Hepatocyte (in vitro differentiated cells): Measurements from ENCODE around the gene FAM43B. TPM values are rescaled to one million over a fixed set of nuclear protein-coding genes. Genes with fewer than 3 reads are reported as not detected.

Experiments used
- DNase-seq: peaks from one replicate; pipeline ENCODE4 v3.0.0-alpha.2; 2016; ENCODE audit warnings: low spot score
- H2AFZ ChIP-seq: fragments of 200-600 bp; sonication (generic); 2 replicates; pipeline ENCODE4 v1.6.0; 2016; ENCODE audit warnings: antibody characterized with exemption, mild to moderate bottlenecking
- H3K27ac ChIP-seq: fragments of 200-600 bp; sonication (generic); 2 replicates; pipeline ENCODE4 v1.5.1; 2016; ENCODE audit warnings: mild to moderate bottlenecking
- H3K27me3 ChIP-seq: fragments of 200-600 bp; sonication (generic); 2 replicates; pipeline ENCODE4 v1.6.1; 2016
- H3K36me3 ChIP-seq: fragments of 200-600 bp; sonication (generic); replicated peaks from 2 replicates; pipeline ENCODE4 v1.5.1; 2016; ENCODE audit warnings: low read depth; ENCODE audit not compliant: insufficient read depth
- H3K4me1 ChIP-seq: fragments of 200-600 bp; sonication (generic); 2 replicates; pipeline ENCODE4 v1.5.1; 2016; ENCODE audit warnings: mild to moderate bottlenecking, moderate library complexity; ENCODE audit not compliant: insufficient read depth
- H3K4me2 ChIP-seq: fragments of 200-600 bp; sonication (generic); 2 replicates; pipeline ENCODE4 v1.6.0; 2016
- H3K4me3 ChIP-seq: fragments of 200-600 bp; sonication (generic); 2 replicates; pipeline ENCODE4 v1.5.1; 2016; ENCODE audit warnings: mild to moderate bottlenecking
- H3K79me2 ChIP-seq: fragments of 200-600 bp; sonication (generic); 2 replicates; pipeline ENCODE4 v1.6.0; 2017; ENCODE audit warnings: mild to moderate bottlenecking
- H3K9me2 ChIP-seq: fragments of 200-600 bp; sonication (generic); replicated peaks from 2 replicates; pipeline ENCODE4 v1.6.0; 2017; ENCODE audit warnings: mild to moderate bottlenecking; ENCODE audit not compliant: insufficient read depth
- H3K9me3 ChIP-seq: fragments of 200-600 bp; sonication (generic); 2 replicates; pipeline ENCODE4 v1.5.1; 2016; ENCODE audit warnings: low read depth, mild to moderate bottlenecking
- H4K20me1 ChIP-seq: fragments of 200-600 bp; sonication (generic); 2 replicates; pipeline ENCODE4 v1.6.0; 2016; ENCODE audit warnings: mild to moderate bottlenecking; ENCODE audit not compliant: insufficient read depth, poor library complexity, severe bottlenecking
- EZH2 ChIP-seq: fragments of 200-600 bp; sonication (generic); IDR thresholded peaks from 2 replicates; pipeline ENCODE4 v1.6.1; 2016; ENCODE audit warnings: antibody characterized with exemption, mild to moderate bottlenecking, borderline replicate concordance
- EZH2phosphoT487 ChIP-seq: fragments of 200-600 bp; sonication (generic); IDR thresholded peaks from one replicate; pipeline ENCODE4 v1.6.1; 2018; ENCODE audit warnings: antibody characterized with exemption, mild to moderate bottlenecking, low read depth, moderate library complexity; ENCODE audit not compliant: unreplicated experiment, severe bottlenecking
- WGBS: methylation state at CpG from one replicate; pipeline ENCODE4 v1.1.6; 2016; ENCODE audit warnings: low lambda C conversion rate; ENCODE audit errors: missing lambda C conversion rate; 5-methylcytosine and 5-hydroxymethylcytosine counted together
- polyA plus RNA-seq: library from polyadenylated mRNA; unstranded; fragments of >200 nt; fragmentation: Nextera tagmentation; extraction: Ambion mirVana; gene quantifications from 2 replicates; pipeline ENCODE4 v1.2.1, GENCODE V29; 2016
- total RNA-seq: library from RNA; depleted of rRNA; stranded (reverse); fragments of >200 nt; gene quantifications from 2 replicates; pipeline ENCODE4 v1.2.3, GENCODE V29; 2014
- TF ChIP-seq, protein P1 (sequence below): fragments of 200-600 bp; sonication (generic); IDR thresholded peaks from 2 replicates; pipeline ENCODE4 v1.5.1; 2016; ENCODE audit warnings: antibody characterized with exemption, mild to moderate bottlenecking; ENCODE audit not compliant: poor library complexity

The FAM43B gene, protein sequence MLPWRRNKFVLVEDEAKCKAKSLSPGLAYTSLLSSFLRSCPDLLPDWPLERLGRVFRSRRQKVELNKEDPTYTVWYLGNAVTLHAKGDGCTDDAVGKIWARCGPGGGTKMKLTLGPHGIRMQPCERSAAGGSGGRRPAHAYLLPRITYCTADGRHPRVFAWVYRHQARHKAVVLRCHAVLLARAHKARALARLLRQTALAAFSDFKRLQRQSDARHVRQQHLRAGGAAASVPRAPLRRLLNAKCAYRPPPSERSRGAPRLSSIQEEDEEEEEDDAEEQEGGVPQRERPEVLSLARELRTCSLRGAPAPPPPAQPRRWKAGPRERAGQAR
- total RNA-seq (0.10 and 0.28 TPM in 2 replicates), polyA plus RNA-seq (0.81 and 1.3 TPM in 2 replicates)

DNA sequence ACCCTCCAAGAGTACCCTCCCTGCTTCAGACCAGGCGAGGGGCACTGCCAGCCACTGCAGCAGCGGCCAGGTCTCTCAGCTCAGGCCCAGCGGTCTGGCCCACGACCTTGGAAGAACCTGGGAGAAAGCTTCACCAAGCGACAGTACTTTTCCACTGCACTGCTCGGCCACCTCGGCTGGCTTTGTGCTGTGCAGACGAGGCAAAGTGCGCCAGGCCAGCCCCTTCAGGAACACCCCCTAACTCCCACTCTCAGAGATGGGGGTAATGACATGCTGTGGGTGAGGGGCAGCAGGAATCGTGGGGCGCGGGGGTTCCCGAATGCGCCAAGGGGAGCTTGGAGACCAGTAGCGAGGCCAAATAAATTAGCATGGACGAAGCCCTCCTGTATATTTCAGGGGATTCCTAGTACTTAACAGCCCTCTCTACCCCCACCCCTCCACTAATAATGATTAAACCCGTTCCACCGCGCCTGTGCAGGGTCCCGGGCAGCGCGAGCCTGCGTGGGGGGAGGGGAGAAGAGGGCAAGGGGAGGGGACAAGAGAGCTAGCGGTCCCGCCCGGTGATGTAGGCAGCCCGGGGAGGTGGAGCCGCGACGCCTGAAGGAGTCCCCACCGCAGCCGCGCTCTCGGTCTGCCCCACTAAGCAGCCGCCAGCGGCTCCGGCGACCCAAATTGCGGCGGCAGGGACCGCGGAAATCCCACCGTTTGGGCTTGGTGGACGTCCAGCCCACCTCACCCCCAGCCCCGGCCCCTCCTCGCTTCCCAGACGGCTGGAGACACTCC lies at the start of gene FAM43B:
Gene FAM43B, plus strand, starts transcription at position 629 of the 783 bp plus-strand sequence. CDS start 401 bp downstream, outside the sequence.
- Histone ChIP-seq H3K36me3 (no peaks in the 10 kb centered on the region), H3K9me3 (no peaks in the 10 kb centered on the region), H2AFZ (peak within 1 kb of the TSS; percentile 57), H3K27ac (no peak within 1 kb of the TSS), H3K9me2 (no peaks in the 10 kb centered on the region), H3K79me2 (no peaks in the 10 kb centered on the region), H3K4me2 (peak within 1 kb of the TSS; percentile 94), H4K20me1 (no peaks in the 10 kb centered on the region), H3K27me3 (peaks cover 69% of the 10 kb centered on the region), H3K4me1 (peaks cover 16% of the 10 kb centered on the region), H3K4me3 (peak within 1 kb of the TSS; percentile 36)
- 4% methylated on average over 35 of the region's 47 CpGs for WGBS
- peak; percentile 80 for DNase-seq
- TF ChIP-seq, protein P1, sequence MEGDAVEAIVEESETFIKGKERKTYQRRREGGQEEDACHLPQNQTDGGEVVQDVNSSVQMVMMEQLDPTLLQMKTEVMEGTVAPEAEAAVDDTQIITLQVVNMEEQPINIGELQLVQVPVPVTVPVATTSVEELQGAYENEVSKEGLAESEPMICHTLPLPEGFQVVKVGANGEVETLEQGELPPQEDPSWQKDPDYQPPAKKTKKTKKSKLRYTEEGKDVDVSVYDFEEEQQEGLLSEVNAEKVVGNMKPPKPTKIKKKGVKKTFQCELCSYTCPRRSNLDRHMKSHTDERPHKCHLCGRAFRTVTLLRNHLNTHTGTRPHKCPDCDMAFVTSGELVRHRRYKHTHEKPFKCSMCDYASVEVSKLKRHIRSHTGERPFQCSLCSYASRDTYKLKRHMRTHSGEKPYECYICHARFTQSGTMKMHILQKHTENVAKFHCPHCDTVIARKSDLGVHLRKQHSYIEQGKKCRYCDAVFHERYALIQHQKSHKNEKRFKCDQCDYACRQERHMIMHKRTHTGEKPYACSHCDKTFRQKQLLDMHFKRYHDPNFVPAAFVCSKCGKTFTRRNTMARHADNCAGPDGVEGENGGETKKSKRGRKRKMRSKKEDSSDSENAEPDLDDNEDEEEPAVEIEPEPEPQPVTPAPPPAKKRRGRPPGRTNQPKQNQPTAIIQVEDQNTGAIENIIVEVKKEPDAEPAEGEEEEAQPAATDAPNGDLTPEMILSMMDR = no peak

DNA sequence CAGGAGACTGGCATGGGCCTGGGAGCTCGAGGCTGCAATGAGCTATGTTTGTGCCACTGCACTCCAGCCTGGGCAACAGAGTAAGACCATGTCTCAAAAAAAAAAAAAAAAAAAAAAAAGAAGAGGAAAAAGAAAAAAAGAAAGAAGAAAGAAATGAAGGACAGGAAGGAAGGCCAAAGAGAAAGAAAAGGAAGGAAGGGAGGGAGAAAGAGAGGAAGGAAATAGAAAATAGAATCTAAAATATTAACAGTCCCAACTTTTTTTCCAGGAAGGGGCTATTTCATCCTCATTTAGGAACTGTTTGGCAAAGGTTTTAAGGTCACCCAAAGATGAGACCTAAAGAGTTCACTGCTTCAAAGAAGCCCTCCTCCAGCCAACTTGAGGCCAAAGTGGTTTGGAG lies 46.9 kb upstream of the FAM43B start:
- no peak for DNase-seq
- peaks cover 15% of the 10 kb centered on the region for H4K20me1 ChIP-seq
- WGBS = 100% methylated on average over 1 of the region's 1 CpG
- TF ChIP-seq EZH2 = no peak
- TF ChIP-seq, protein P1 = no peak
- no peak for TF ChIP-seq EZH2phosphoT487
- H3K9me3 ChIP-seq = no peaks in the 10 kb centered on the region
- H3K27me3 ChIP-seq = no peaks in the 10 kb centered on the region
- no peak overlapping the region for H3K4me3 ChIP-seq
- peaks cover 14% of the 10 kb centered on the region for H3K4me1 ChIP-seq
- H3K36me3 ChIP-seq = no peaks in the 10 kb centered on the region
- peak overlapping the region; percentile 89 for H3K4me2 ChIP-seq
- H3K79me2 ChIP-seq = peaks cover 41% of the 10 kb centered on the region
- H2AFZ ChIP-seq = no peak overlapping the region
- H3K9me2 ChIP-seq = no peaks in the 10 kb centered on the region
- H3K27ac ChIP-seq = no peak overlapping the region

DNA sequence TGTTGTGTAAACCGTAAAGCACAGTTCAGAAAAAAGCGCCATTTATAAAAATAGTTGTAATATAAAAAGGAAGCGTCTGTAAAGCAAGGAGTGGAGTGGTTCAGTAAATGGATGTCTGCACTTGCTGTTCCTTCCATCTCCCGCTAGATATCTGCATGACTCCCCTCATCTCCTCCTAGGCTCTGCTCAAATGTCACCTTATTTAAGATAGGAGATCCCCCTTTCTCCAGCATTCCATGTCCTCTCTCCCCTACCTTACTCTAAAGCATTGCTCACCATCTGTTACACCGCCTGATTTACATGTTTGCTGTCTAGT lies 45.2 kb upstream of the FAM43B start:
- Histone ChIP-seq H3K9me2 (no peaks in the 10 kb centered on the region), H3K9me3 (no peaks in the 10 kb centered on the region), H3K4me2 (peak overlapping the region; percentile 89), H2AFZ (peak overlapping the region; percentile 72), H3K36me3 (no peaks in the 10 kb centered on the region), H3K27me3 (no peaks in the 10 kb centered on the region), H3K79me2 (peaks cover 41% of the 10 kb centered on the region), H4K20me1 (peaks cover 15% of the 10 kb centered on the region), H3K4me3 (peak overlapping the region; percentile 65), H3K27ac (peak overlapping the region; percentile 80), H3K4me1 (peaks cover 14% of the 10 kb centered on the region)
- DNase-seq = no peak
- 63% methylated on average over 5 of the region's 5 CpGs for WGBS
- TF ChIP-seq EZH2phosphoT487 = no peak
- TF ChIP-seq EZH2 = no peak
- TF ChIP-seq, protein P1 = no peak
